HG02943 (cell line): ENCODE data around the gene SLC25A1.
"Not testable (repeated sequence)": the region's sequence is repeated elsewhere in the genome, so short reads cannot be mapped to it uniquely, and the experiment has no call there.

Experiments
- ATAC-seq: cut with Tn5 transposase; IDR thresholded peaks from one replicate; pipeline ENCODE4 v1.9.1; 2021; ENCODE audit warnings: mild to moderate bottlenecking, low read depth, moderate library complexity; ENCODE audit not compliant: unreplicated experiment

The SLC25A1 gene

GRCh38 chr22:19207401-19207808 is 28.9 kb upstream of the SLC25A1 start:
- ATAC-seq = no peak

GRCh38 chr22:19206287-19206686 is 27.8 kb upstream of the SLC25A1 start:
- ATAC-seq = no peak

DNA sequence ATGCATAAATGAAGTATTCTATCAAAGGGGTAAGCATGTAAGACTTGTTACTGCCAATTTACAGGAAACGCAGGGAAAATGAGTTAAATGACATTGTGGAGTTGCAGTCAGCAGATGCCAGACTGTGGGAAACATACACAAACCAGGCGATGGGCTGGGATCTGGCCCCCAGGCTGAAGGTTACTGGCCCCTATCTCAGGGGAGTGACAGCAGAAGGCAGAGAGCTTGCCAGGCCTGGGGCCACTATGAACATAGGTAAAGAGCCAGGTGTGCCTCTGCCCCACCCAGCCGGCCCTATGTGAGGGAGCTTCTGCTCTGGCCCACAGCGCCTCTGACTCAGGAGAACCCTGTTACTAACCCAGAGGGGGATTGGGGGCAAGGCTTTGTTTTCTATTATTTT is 26.1 kb upstream of the SLC25A1 start:
- no peak for ATAC-seq

- ATAC-seq = no peak
Measured at GRCh38 chr22:19203834-19204233, 25.3 kb upstream of the SLC25A1 start.

GRCh38 chr22:19202799-19203186 is 24.3 kb upstream of the SLC25A1 start:
- ATAC-seq = not testable (repeated sequence)

GRCh38 chr22:19201869-19202798 is 23.6 kb upstream of the SLC25A1 start:
- ATAC-seq = no peak

DNA sequence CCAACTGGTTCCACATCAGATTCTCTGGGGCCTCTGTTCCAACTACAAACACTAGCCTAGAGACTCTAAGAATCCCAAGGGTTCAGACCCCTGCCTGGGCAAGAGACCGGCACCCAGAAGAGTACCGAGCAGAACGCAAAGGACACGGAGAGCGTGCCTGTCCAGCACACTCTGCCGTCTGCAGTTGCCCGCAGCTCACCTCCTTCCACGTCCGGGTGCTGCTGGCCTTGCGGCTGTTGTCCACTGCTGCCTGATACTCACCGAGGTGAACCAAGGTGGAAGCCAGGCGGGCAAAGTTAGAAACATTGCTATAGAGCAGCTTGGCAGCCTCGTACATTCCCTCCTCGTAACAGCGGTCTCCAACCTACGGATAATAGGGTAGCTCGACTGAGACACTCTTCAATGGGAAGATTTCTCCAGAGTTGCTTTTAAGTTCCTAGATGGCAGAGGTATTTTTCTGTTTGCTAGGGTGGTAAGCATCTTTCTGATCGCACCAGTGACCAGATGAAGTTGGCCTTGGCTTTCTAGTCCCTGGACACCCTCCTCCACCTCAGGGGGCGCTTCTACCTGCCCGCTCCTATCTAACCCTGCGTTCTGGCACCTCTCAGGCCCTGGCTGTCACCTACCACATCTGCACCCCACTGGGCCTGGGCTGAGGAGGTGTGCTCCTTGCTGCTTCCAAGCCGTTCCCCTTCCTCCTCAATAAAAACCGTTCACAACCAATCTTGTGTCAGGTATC is 22.8 kb upstream of the SLC25A1 start:
- no peak for ATAC-seq

DNA sequence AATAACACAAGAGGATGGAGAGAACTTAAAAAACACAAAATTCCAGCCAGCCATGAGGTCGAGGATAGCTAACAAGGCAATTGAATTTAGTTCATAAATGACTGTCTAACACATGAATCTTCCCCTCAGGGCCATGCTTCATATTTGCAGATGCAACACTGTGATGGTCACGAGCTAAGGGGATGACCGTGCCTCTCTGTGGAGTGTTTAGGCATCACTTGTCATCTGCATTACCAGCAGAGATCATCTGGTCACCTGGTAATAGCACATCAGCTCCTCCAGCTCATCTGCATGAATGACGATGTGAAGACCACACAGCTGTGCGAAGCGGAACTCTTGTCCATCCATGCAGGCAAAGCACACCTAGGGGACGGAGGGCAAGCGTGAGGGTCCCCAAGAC is 20.9 kb upstream of the SLC25A1 start:
- ATAC-seq = no peak

- ATAC-seq = no peak
Measured at GRCh38 chr22:19197997-19198865, 19.7 kb upstream of the SLC25A1 start.

GRCh38 chr22:19196841-19197612 is 18.5 kb upstream of the SLC25A1 start:
- ATAC-seq = no peak

DNA sequence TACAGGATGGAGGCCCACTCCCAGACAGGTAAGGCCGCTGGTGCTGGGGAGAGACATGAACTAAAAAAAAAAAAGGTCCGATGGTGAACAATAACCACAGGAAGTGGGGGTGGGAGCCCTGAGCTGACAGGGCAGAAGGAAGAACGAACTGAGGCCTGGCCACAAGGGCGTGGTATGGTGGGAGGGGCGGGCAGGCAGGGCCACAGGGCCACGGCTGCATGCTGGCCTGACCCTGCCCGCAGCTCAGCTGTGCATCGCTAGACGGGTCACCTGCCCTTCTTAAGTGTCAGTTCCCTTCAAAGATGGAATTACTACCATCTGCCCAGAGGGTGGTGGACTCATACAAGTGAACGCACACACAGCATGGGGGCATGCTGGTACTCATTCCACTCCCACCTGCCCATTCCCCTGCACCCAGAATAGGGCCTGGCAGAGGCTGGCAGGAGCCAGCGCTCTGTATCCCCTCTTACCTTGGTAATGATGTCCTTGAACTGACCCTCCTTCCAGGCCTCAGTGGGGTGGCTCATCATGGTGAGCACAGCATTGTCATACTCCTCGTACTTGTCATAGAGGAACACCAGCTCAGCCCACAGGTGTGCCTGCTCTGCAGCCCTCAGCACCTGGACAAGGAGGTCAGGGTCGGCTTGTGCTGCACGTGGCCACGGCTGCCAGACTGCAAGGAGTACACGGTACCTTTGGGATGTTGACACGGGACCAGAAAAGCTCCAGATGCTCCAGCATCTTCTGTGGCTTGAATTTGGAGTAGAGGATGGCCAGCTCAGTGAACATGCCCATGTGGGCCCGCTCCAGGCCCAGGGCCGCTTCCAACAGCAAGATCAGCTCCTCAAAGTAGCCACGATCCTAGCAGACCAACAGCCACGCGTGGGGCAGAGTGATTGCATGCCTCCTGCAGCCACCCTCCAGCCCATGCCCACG is 17.5 kb upstream of the SLC25A1 start:
- ATAC-seq = no peak

- no peak for ATAC-seq
Measured at GRCh38 chr22:19194766-19195536, 16.4 kb upstream of the SLC25A1 start.

DNA sequence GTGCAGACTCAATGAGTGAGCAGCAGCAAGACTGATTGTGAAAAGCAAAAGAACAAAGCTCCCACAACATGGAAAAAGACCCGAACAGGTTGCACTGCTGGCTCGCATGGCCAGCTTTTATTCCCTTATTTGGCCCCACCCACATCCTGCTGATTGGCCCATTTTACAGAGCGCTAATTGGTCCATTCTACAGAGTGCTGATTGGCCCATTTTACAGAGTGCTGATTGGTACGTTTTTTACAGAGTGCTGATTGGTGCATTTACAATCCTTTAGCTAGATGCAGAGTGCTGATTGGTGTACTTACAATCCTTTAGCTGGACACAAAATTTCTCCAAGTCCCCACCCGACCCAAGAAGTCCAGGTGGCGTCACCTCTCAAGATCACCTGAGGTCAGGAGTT is 15.3 kb upstream of the SLC25A1 start:
- ATAC-seq = no peak

GRCh38 chr22:19187716-19188563 is 9.4 kb upstream of the SLC25A1 start:
- ATAC-seq = no peak

DNA sequence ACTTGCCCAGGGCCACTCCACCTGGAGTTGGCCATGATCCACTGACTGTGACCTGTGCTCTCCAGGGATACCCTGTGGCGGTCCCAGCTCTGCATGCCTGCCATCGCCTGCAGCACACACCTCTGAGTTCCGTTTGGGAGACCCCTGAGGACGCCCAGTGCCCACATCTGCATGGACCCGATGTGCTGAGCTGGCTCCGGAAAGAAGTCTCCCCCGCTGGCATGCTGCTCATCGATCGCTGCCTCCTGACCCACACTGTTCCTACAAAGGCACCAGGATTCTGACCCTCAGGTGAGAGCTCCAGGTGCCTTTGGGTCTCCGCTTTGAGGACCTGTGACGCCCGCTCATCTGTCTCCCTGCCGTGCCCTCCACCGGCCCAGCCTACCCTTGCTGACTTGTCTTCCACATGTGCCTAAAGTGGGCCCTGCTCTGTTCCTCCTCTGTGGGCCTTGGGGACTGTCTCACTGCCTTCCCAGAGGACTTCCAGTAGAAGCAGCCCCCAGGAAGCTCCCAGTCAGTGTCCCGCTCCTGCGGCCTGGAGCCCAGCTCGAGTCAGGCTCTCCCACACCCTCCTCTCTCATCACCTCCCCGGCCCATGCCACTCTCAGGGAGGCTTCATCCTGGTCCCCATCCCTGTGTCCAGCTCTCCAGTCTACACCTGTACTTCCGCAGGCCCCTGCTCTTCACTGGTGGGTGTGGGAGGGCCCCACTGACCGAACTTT is 5.9 kb upstream of the SLC25A1 start:
- ATAC-seq = no peak

DNA sequence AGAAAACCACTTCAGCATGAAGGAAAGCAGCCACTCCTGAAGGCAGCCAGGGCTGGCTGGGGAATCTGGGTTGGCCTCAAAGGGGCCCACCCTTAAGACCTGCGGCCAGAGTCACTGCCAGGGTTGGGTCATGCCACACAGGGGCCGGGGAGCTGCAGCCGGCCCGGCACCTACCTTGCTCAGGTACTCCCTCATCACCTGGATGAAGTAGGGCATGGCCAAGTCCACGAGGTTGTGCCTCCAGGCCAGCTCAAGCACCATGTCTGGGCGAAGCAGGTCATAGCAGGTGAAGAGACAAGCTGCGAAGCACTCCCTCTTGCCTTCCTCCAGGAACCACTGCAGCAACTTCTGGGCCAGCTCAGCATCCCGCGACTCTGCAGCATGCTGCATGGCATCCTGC is 4.7 kb upstream of the SLC25A1 start:
- no peak for ATAC-seq
